ENCODE data around the gene TP53AIP1.

The TP53AIP1 gene

DNA sequence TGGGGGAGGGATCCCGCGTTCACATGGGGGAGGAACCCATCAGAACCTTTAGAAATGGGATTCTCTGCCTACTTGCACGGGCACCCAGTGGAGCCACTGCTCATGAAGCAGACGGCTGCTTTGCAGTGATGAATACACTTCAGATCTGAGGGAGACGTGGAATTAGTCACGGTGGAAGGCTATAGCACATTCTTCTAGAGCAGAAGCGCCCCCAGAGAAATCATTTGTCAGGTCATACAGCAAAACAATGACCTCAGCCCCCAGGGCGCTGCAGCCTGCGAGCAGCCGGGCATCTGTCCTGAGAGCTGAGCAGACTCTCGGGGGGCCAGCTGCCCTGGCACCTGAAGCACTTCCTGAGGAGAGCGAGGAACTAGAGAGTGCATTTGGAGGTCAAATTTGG is 12.7 kb downstream of the TP53AIP1 start:
- Histone ChIP-seq H3K4me3 (ENCODE audit: low read length) (no peak overlapping the region), H3K36me3 (ENCODE audit: control insufficient read depth, insufficient read depth, low read length) (no peaks in the 10 kb centered on the region), H3K4me1 (ENCODE audit: control insufficient read depth, insufficient read depth, low read length) (no peaks in the 10 kb centered on the region), H3K9ac (ENCODE audit: low read length) (no peak overlapping the region), H3K9me3 (ENCODE audit: control insufficient read depth, low read length) (no peaks in the 10 kb centered on the region), H3K27me3 (ENCODE audit: control insufficient read depth, insufficient read depth, low read length) (peaks cover 2% of the 10 kb centered on the region)

DNA sequence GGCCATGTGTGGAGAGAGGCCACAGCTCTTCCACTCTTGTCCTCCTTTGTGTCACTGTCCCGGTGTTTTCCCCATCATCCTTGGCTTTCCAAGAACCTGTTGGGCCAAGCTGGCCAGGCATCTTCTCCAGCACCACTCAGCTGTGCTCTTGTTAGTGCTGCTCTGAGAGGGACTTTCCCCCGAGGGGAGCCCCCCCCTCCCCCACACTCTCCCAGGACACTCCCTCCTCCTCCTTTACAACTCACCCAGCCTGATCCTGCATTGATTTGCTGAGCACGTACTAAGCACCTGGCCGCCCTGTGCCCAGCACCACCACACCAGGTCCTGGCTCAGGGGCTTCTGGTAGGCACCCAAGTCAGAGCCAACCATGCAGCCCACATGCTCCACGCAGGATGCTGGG is 13.2 kb downstream of the TP53AIP1 start:
- Histone ChIP-seq H3K4me1 (ENCODE audit: control insufficient read depth, insufficient read depth, low read length) (no peaks in the 10 kb centered on the region), H3K27me3 (ENCODE audit: control insufficient read depth, insufficient read depth, low read length) (peaks cover 2% of the 10 kb centered on the region), H3K9ac (ENCODE audit: low read length) (no peak overlapping the region), H3K9me3 (ENCODE audit: control insufficient read depth, low read length) (no peaks in the 10 kb centered on the region), H3K4me3 (ENCODE audit: low read length) (no peak overlapping the region), H3K36me3 (ENCODE audit: control insufficient read depth, insufficient read depth, low read length) (no peaks in the 10 kb centered on the region)

DNA sequence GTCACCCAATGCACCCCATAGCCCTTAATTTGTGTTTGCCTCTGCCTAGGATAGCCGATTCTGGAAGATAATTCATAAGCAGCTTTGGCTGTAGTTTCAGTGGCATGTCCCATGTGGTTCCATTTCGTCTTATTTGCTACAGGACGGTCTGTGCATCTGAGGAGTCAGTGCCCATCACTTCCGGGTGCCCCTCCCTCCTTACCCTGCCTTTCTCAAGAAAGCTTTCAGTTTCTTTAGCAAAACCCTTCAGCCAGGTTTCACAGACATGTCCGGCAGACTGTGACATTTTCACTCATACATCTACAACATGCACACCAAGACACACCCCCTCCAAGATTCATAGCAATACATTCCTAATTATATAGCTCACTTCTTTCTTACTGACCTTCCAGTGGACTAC is 14.3 kb downstream of the TP53AIP1 start:
- no peak overlapping the region for H3K4me3 ChIP-seq (ENCODE audit: low read length)
- H3K36me3 ChIP-seq (ENCODE audit: control insufficient read depth, insufficient read depth, low read length): no peaks in the 10 kb centered on the region
- no peaks in the 10 kb centered on the region for H3K4me1 ChIP-seq (ENCODE audit: control insufficient read depth, insufficient read depth, low read length)
- no peak overlapping the region for H3K9ac ChIP-seq (ENCODE audit: low read length)
- H3K27me3 ChIP-seq (ENCODE audit: control insufficient read depth, insufficient read depth, low read length): peaks cover 2% of the 10 kb centered on the region
- H3K9me3 ChIP-seq (ENCODE audit: control insufficient read depth, low read length): no peaks in the 10 kb centered on the region

DNA sequence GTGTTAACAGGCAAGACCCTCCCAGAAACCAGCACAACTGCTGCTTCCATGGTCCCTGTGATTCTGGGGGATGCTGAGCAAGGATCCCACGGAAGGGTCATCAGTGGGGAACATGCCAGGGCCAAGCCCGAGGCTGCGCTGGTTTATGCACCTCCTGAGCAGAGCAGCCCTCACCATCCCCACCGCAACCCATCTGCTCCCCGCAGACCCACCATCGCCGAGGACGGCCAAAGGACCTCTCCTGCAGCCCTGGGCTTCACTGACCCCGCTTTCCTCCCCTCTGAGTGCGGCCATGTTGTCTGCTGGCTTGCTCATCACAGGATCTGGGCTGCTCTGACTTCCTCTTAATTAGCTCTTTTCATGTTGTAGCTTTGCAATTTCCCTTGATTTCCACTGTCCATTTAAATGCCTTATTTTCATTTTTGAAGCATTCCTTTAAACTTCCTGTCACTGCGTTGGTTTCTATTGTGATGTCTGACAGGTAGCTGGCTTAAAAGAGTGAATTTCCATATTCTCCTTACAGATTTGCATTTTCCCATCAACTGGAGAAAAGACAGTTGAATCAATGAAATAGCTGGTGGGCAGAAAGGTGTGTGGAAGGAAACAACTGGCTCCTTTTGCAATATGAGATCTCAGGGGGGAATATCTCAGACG is 14.9 kb downstream of the TP53AIP1 start:
- H3K4me3 ChIP-seq (ENCODE audit: low read length): no peak overlapping the region
- no peaks in the 10 kb centered on the region for H3K9me3 ChIP-seq (ENCODE audit: control insufficient read depth, low read length)
- no peaks in the 10 kb centered on the region for H3K36me3 ChIP-seq (ENCODE audit: control insufficient read depth, insufficient read depth, low read length)
- H3K9ac ChIP-seq (ENCODE audit: low read length): no peak overlapping the region
- H3K27me3 ChIP-seq (ENCODE audit: control insufficient read depth, insufficient read depth, low read length): peaks cover 2% of the 10 kb centered on the region
- no peaks in the 10 kb centered on the region for H3K4me1 ChIP-seq (ENCODE audit: control insufficient read depth, insufficient read depth, low read length)

DNA sequence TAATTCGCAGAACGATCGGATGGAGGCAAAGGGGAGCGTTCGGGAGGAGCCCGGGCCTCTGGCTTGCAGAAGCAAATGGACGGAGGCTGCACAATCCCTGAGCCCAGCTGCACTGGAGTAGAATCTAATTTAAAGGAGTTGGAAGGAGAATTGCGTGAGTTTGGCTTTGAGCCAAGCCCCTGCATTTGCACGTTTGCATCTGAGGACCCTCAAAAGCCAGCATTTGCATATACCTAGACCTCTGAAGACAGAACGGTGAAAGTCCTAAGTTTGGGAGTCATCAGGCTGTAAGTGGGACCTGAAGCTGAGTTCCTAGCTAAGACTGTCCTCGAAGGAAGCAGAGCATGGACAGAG is 15.6 kb downstream of the TP53AIP1 start:
- H3K4me1 ChIP-seq (ENCODE audit: control insufficient read depth, insufficient read depth, low read length): no peaks in the 10 kb centered on the region
- H3K9ac ChIP-seq (ENCODE audit: low read length): no peak overlapping the region
- no peaks in the 10 kb centered on the region for H3K9me3 ChIP-seq (ENCODE audit: control insufficient read depth, low read length)
- no peaks in the 10 kb centered on the region for H3K36me3 ChIP-seq (ENCODE audit: control insufficient read depth, insufficient read depth, low read length)
- H3K27me3 ChIP-seq (ENCODE audit: control insufficient read depth, insufficient read depth, low read length): peaks cover 2% of the 10 kb centered on the region
- H3K4me3 ChIP-seq (ENCODE audit: low read length): no peak overlapping the region

DNA sequence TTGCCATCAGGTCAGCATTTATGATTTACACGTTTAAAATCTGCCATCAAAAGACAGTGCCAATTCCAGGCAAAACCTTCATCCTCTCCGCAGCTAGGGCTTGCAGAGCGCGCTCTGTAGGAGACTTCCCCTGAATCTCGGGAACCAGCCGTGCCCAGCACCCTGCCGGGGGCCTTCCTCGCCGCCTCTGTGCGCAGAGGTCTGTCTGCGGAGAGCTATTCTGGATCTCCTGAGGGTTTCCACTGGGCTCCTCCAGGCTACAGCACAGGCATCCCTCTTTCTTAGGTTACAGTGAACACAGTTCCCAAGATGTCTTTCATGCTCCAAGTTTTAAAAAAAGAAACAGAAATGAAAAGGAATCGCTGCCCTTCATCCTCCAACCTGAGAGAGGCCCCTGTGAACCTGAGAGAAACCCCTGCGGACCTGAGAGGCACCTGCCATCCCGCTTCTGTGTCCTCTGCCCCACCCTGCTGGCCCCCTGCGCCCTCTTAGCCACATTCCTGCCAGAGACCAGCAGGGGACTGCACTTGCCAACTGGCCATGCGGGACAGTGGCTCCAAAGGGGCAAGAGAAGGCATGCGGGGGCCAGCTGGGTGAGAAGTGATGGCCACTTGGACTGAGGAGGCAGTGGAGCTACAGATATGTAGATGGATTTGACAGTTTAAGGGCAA is 16.1 kb downstream of the TP53AIP1 start:
- Histone ChIP-seq H3K36me3 (ENCODE audit: control insufficient read depth, insufficient read depth, low read length) (no peaks in the 10 kb centered on the region), H3K9me3 (ENCODE audit: control insufficient read depth, low read length) (no peaks in the 10 kb centered on the region), H3K4me3 (ENCODE audit: low read length) (no peak overlapping the region), H3K9ac (ENCODE audit: low read length) (no peak overlapping the region), H3K4me1 (ENCODE audit: control insufficient read depth, insufficient read depth, low read length) (no peaks in the 10 kb centered on the region), H3K27me3 (ENCODE audit: control insufficient read depth, insufficient read depth, low read length) (peaks cover 2% of the 10 kb centered on the region)

DNA sequence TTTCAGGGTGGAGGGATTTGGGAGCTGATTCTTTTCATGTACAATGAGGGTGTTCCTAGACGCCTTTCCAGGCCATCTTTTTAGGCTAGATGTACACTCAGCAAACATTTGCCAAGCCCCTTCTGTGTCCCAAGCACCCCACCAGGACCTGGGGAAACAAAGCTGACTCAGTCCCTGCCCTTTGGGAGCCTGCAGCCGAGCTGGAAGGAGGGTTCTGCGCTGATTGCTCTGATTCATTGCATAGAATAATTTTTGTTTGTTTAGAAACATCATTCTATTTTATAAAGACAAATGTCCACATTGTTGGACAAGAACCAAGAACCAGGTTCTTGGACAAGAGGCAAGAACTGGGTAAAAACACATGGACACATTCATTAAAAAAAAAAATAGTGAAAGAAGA is 16.7 kb downstream of the TP53AIP1 start:
- H3K27me3 ChIP-seq (ENCODE audit: control insufficient read depth, insufficient read depth, low read length): peaks cover 2% of the 10 kb centered on the region
- H3K36me3 ChIP-seq (ENCODE audit: control insufficient read depth, insufficient read depth, low read length): no peaks in the 10 kb centered on the region
- H3K9me3 ChIP-seq (ENCODE audit: control insufficient read depth, low read length): no peaks in the 10 kb centered on the region
- H3K4me1 ChIP-seq (ENCODE audit: control insufficient read depth, insufficient read depth, low read length): no peaks in the 10 kb centered on the region
- no peak overlapping the region for H3K4me3 ChIP-seq (ENCODE audit: low read length)
- H3K9ac ChIP-seq (ENCODE audit: low read length): no peak overlapping the region

DNA sequence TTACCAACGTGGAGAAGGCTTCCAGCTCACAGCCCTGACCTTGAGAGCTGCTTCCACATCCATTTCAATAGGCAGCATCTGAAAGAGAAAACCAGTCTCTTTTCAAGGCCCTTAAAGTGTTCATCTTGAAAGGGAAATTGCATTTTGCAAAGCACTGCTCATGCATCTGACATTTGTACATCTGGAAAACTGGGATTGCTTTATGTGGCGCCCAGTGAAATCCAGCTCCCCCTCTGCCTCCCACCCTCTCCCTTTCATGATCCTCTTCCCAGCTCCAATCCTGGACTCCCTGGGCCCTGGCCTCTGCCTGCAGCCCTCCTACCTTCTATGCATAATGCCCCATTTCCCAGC is 17.4 kb downstream of the TP53AIP1 start:
- Histone ChIP-seq H3K9me3 (ENCODE audit: control insufficient read depth, low read length) (no peaks in the 10 kb centered on the region), H3K9ac (ENCODE audit: low read length) (no peak overlapping the region), H3K4me3 (ENCODE audit: low read length) (no peak overlapping the region), H3K27me3 (ENCODE audit: control insufficient read depth, insufficient read depth, low read length) (peaks cover 7% of the 10 kb centered on the region), H3K4me1 (ENCODE audit: control insufficient read depth, insufficient read depth, low read length) (no peaks in the 10 kb centered on the region), H3K36me3 (ENCODE audit: control insufficient read depth, insufficient read depth, low read length) (no peaks in the 10 kb centered on the region)

DNA sequence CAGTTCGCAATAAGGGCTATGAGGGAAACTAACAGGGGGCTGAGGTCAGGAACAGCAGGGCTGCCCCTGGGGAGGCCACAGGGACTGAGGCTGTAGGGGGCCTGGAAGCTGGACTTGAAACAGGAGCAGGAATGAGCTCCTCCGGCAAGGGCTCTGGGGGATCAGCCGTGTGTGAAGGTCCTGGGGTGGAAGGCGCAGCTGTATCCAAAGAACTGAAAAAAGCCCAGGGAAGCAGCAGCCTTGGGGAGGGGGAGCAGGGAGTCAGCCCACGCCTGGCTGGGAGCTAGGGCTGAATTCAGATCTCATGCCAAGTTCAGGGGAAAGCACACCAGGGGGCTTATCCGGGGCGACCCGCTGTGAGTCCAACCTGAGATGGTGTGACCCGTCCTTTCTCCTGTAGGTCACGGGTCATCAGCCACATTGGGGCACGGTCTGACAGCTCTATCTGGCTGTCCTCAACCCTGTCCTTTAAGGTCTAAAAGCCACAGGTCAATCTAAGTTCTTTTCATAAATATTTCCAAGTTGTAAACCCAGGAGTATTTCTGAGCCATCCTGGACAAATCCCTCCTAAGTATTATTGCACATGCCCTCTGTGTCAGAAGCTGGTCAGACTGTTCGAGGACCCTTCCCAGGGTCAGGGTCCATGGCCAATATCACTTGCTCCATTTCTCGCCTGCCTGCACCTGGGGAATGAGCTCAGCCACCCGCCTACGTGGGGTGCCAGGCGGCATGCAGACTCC is 18.0 kb downstream of the TP53AIP1 start:
- Histone ChIP-seq H3K9me3 (ENCODE audit: control insufficient read depth, low read length) (no peaks in the 10 kb centered on the region), H3K4me3 (ENCODE audit: low read length) (no peak overlapping the region), H3K36me3 (ENCODE audit: control insufficient read depth, insufficient read depth, low read length) (no peaks in the 10 kb centered on the region), H3K9ac (ENCODE audit: low read length) (no peak overlapping the region), H3K27me3 (ENCODE audit: control insufficient read depth, insufficient read depth, low read length) (peaks cover 5% of the 10 kb centered on the region), H3K4me1 (ENCODE audit: control insufficient read depth, insufficient read depth, low read length) (no peaks in the 10 kb centered on the region)

DNA sequence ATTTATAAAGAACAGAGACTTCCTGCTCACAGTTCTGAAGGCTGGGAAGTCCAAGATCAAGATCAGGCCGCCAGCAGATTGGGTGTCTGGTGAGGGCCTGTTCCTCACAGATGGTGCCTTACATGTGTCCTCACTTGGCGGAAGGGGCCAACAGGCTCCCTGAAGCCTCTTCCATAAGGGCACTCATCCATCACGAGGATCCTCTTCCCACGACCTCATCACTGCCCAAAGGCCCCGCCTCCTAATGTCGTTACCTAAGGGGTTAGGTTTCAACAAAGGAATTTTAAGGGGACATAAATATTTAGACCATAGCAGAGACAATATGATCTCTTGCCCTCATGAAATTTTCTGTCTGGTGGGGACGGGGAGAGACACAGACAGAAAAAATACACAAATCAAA is 18.6 kb downstream of the TP53AIP1 start:
- Histone ChIP-seq H3K36me3 (ENCODE audit: control insufficient read depth, insufficient read depth, low read length) (no peaks in the 10 kb centered on the region), H3K9me3 (ENCODE audit: control insufficient read depth, low read length) (no peaks in the 10 kb centered on the region), H3K4me1 (ENCODE audit: control insufficient read depth, insufficient read depth, low read length) (no peaks in the 10 kb centered on the region), H3K27me3 (ENCODE audit: control insufficient read depth, insufficient read depth, low read length) (peaks cover 7% of the 10 kb centered on the region), H3K9ac (ENCODE audit: low read length) (no peak overlapping the region), H3K4me3 (ENCODE audit: low read length) (no peak overlapping the region)

DNA sequence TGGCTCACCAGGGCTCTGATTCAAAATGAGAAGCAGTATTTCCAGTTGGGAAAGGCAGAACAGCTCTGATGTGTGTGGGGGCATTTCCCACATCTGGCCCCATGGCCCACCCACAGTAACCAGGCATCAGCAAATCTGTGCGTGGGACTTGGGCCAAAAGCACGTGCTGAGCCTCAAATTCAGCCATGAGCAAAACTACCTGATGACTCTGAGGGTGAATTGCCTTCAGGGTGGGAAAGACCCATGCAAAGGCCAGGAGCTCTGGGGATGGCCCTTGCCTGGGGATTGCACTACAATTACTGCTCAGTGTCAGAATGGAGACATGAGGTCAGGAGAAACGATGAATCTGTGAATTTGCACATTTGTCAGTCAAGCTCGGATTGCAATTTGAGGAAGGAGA is 20.9 kb downstream of the TP53AIP1 start:
- no peak overlapping the region for H3K4me3 ChIP-seq (ENCODE audit: low read length)
- H3K4me1 ChIP-seq (ENCODE audit: control insufficient read depth, insufficient read depth, low read length): no peaks in the 10 kb centered on the region
- H3K27me3 ChIP-seq (ENCODE audit: control insufficient read depth, insufficient read depth, low read length): peaks cover 10% of the 10 kb centered on the region
- H3K36me3 ChIP-seq (ENCODE audit: control insufficient read depth, insufficient read depth, low read length): no peaks in the 10 kb centered on the region
- no peak overlapping the region for H3K9ac ChIP-seq (ENCODE audit: low read length)
- no peaks in the 10 kb centered on the region for H3K9me3 ChIP-seq (ENCODE audit: control insufficient read depth, low read length)

DNA sequence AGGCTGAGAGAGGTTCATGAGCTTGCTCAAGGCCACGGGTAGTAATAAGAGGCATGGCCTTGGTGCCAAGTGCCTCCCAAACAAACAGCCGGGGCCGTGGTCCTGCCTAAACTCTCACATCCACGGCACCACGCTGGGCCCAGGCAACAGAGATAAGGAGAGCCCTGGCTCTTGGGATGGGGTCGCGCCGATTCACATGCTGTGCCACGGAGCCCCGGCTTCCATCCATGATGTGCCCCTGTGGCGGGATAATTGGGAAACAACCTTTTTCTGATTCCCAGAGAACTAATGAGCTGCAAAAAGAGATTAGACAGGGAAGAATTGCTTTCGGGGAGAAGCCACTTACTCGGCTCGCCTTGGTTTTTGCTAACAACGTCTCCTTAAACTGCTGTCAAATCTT is 22.0 kb downstream of the TP53AIP1 start:
- Histone ChIP-seq H3K4me1 (ENCODE audit: control insufficient read depth, insufficient read depth, low read length) (no peaks in the 10 kb centered on the region), H3K4me3 (ENCODE audit: low read length) (no peak overlapping the region), H3K9ac (ENCODE audit: low read length) (no peak overlapping the region), H3K36me3 (ENCODE audit: control insufficient read depth, insufficient read depth, low read length) (no peaks in the 10 kb centered on the region), H3K9me3 (ENCODE audit: control insufficient read depth, low read length) (no peaks in the 10 kb centered on the region), H3K27me3 (ENCODE audit: control insufficient read depth, insufficient read depth, low read length) (peaks cover 10% of the 10 kb centered on the region)

Measured in mucosa of stomach (tissue), 1 donor.